GM18498 (cell line): ENCODE data around the gene MARCHF6.
"Not testable (repeated sequence)": the region's sequence is repeated elsewhere in the genome, so short reads cannot be mapped to it uniquely, and the experiment has no call there.

Source experiments
- ATAC-seq: cut with Tn5 transposase; IDR thresholded peaks from one replicate; pipeline ENCODE4 v1.9.1; 2021; ENCODE audit warnings: mild to moderate bottlenecking, moderate library complexity; ENCODE audit not compliant: unreplicated experiment

The MARCHF6 gene

DNA sequence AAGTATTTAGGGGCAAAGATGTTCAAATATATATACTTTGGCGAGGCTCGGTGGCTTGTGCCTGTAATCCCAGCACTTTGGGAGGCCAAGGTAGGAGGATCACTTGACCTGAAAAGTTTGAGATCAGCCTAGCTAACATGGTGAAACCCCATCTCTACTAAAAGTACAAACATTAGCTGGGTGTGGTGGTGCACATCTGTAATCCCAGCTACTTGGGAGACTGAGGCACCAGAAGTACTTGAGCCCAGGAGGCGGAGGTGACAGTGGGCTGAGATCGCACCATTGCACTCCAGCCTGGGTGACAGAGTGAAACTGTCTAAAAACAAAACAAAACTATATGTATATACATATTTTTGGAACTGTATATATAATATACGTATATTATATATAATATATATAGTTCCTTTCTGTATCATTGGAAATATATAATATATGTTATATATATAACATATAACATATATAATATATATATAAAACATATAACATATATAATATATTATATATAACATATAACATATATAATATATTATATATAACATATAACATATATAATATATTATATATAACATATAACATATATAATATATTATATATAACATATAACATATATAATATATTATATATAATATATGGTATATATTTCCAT is 8.9 kb upstream of the MARCHF6 start:
- ATAC-seq: not testable (repeated sequence)

DNA sequence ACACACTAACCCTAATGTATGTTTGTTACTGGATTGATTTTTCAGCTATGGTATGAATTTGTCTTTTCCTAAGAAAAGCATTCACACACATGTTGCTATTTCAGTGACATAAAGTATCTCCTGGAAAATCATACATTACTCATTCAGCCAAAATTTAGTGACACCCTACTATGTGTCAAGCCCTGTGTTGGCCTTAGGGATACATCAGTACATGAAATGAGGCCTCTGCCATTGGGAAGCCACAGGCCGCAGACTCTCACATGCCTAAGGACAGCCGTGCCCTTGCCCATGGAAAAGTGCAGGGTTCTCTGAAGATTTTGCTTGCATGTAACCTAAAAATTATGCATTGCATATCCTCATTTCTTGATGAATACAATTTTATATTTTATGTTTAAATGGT is 5.2 kb upstream of the MARCHF6 start:
- no peak for ATAC-seq

DNA sequence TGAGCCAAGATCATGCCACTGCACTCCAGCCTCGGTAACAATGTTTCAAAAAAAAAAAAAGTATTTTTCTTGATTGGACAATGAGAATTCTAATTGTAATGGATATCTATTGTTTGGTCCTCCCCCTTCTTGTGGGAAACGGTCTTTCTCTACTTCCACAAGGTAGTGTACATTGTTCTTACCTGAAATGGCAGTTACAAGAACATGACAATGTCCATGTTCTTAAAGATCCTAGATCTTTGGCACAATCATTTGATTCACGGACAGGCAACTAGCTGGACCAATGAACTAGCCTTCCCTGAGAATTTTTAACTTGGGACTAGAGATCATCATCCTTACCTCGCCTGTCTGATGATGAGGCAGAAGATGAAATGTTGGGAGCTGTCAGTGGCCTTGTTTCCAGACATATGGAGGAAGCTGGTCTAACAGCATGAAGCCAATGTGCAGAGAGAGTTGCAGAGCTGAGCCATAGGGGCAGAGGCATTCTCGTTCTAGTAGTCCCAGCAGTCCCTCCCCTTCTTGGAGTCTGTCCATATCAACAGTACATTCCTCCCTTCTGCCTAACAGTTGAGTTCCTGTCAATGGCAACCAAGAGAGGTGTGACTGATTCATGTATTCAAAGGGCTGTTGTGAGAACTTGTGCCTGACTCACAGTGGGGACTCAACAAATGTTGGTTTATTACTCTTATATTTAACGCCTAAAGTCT is 2.1 kb upstream of the MARCHF6 start:
- no peak for ATAC-seq

DNA sequence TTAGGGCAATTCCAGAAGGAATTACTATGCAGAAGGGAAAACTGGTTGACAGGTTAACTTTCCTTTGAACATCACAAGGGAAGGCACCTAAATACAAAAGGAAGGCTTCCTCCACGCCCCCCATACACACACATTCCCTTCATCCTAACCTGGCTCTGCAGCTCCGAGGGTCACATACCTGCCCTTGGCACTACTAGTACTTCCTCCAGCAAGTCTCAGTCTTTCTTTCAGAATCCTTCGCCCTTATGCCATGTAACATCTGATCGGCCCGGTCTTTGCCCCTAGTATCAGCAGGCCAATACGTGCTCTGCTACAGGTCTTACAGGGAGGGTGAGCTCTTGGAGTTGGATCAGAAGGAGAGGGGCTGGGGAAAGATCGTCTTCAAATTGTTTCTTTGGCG is 1.6 kb upstream of the MARCHF6 start:
- no peak for ATAC-seq

DNA sequence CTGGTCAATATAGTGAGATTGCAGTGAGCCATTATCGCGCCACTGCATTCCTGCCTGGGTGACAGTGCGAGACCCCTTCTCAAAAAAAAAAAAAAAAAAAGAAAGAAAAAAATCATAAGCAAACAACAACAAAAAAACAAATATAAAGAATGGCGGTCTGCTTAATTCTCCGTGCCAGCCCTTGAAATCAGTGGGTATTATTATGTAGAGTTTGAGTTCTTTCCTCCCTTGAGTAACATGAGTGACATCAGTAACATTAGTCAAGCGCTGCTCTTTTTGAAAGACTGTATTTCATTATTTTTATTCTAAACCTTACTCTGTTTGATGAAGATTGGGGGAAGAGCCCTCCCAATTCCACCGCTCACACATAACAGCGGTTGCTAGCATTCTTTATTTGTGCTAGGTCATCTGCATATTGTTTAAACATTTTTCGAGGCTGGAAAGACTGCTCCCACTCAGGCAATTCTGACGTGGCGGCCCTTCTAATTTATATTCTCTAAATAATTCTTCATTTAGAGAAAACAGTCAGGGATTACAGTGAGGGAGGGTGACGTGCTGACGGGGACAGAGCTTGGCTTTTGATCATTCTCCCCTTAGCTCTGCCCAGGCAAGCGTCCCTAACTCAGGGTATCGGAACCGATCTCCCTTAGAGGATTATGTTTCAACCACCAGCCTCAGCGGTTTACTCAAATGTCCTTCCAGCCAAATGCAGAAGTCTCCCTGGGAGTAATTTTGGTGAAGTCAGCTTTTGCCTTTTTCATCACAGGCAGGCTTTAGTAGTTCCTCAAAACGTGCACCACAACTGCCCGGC is 860 bp upstream of the MARCHF6 start:
- ATAC-seq: no peak

DNA sequence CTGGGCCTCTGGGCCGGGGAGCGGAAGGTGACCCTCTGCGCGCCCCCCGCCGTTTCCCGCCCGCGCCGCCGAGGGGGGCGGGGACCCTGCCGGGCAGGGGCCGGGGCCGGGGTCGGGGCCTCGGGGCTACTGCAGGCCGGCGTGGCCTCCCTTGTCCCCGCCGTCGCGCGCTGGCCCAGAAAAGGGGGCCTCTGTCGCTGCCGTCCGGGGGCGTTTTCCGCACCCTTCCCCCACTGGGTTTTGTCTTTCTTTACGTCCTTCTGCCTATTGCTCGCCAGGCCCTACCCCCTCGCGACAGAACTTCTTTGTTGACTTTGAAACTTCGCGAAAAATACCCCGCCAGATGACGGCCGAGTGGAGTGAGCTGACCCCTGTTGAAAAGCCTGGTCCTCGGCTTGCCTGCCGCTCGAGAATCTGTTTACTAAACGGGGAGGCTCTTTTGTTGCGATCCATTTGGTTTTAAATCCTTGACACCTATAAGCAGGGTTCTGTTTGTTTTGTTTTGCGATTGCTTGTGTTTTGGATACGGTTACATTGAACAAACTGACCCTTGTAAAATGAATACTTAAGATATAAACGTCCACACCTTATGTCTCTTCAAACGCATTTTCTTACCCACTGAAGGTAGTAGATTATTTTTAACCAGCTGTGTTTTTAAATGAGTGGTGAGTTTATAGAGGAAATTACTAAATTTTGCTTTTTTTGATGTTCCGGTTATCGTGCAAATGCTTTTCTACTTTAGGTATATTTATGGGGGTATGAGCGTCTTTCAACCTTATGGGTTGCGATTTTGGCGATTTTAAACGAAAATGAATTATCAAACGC is 765 bp downstream of the MARCHF6 start:
- ATAC-seq: peak; percentile 22

DNA sequence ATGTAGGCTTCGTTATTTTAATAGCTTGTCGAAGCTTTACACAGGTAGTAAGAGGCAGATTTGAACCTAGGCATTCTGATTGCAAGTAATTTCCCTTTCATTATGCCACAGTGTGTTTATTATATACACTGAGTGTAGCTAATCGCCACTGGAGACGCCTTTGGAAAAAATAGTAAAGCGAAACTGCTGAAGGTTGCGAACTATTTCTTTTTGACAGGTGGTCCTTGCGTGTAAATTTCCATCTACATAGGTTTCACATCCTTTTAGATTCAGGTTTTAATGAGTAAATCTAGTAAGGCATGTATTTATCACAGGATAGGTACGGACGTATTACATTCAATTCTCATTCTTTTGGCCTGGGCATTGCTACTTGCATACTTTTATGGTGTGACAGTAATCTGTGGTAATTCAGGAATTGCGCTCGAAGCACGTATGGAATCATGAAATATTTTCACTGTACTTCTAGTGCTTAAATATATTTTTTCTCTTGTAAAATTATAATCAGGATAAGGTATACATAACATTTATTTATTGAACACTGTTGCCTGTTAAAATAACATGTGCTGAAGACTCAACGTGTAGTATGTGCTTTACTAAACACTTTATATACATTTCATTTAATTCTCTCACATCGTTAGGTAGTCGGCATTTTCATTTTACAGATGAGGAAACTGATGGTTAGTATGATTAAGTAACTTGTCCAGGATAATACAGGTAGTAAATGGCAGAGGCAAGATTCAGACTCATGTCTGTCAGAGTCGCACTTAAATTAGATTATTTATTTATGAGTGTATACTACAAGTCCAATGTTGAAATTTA is 1.8 kb downstream of the MARCHF6 start:
- ATAC-seq: no peak

DNA sequence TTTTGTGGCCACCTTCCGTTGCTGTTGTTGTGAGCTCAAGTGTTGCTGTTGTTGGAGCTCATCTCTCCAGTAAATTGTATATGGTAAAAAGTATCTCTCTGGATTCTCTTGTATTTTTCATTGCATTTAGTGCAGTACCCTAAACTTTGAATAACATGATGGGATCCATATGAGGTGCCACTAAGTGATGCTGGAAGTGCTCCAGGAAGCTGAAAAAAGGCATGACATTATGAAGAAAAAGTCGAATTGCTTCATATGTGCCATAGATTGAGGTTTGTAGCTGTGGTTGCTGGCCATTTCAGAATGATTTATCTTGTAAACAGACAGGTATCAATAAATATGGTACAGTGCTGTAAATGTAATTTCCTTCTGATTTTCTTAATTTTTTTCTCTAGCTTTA is 5.5 kb downstream of the MARCHF6 start:
- ATAC-seq: no peak

DNA sequence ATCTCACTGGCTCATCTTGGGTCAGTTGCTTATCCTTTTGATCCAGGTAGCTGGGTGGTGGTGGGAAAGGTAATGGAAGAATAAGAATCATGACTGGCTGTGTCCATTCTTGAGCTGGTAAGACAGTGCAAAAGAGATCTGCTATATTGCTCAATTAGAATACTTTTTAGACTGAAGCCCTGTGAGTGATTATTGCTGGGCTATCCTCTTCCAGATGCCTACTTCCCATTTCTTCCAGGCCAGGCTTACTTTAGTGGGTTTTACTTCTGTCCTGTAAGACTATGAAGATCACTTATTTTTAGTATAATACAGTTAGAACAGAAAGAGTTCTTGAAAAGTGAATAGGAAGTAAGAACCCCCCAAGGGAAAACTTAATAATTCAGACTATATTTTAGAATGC is 7.2 kb downstream of the MARCHF6 start:
- no peak for ATAC-seq

DNA sequence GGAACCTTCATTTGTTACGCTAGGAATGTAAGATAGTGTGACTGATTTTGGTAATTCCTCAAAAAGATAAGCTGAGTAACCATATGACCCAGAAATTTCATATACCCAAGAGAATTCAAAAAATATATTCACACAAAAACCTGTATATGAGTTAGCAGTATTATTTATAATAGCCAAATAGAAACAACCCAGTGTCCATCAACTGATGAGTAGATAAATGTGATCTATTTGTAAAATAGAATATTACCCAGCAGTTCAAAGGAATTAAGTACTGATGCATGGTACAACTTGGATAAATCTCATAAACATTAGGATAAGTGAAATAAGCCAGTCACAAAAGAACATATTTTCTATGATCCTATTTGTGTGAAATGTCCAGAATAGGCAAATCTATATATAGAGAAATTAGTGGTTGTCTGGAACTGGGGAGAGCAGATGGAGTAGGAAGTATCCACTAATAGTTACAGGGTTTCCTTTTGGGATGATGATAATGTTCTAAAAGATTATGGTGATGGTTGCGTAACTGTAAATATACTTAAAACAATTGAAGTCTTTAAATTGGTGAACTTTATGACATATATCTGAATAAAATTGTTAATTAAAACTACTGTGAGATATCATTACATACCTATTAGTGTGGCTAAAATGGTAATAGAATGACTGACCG is 10.2 kb downstream of the MARCHF6 start:
- no peak for ATAC-seq

DNA sequence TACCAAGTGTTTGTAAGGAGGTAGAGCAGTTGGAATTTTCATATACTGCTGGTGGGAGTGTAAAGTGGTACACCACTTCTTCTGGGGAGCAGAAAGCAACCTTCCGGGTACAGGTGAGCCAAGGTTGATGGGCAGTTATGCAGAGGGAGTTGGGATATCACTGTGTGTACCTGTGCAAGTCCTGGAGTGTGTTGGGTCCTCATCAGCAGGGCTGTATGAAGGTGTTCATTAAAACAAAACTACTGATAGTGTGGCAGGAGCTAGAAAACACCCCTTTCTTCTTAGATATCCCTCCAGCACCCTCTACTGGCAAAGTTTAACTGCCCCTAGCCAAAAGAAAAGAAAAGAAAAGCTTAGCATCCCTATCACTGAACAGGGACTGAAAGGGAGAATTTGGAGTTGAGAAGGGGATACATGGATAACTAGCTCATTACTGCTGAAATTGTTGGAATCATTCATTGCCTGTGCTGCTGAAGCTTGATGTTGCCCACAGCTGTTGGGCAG is 10.7 kb downstream of the MARCHF6 start:
- ATAC-seq: no peak

DNA sequence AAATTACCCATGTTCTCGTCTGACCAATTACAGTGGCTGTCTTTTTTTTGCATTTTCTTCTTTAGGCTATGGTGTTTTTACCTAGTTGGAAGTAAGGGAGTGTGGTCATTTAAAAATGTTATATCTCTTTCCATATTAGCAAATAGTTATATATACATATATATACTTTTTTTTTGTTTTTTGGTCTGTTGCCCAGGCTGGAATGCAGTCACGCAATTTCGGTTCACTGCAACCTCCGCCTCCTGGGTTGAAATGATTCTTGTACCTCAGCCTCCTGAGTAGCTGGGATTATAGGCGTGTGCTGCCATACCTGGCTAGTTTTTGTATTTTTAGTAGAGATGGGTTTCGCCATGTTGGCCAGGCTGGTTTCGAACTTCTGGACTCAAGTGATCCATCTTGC is 12.3 kb downstream of the MARCHF6 start:
- no peak for ATAC-seq

DNA sequence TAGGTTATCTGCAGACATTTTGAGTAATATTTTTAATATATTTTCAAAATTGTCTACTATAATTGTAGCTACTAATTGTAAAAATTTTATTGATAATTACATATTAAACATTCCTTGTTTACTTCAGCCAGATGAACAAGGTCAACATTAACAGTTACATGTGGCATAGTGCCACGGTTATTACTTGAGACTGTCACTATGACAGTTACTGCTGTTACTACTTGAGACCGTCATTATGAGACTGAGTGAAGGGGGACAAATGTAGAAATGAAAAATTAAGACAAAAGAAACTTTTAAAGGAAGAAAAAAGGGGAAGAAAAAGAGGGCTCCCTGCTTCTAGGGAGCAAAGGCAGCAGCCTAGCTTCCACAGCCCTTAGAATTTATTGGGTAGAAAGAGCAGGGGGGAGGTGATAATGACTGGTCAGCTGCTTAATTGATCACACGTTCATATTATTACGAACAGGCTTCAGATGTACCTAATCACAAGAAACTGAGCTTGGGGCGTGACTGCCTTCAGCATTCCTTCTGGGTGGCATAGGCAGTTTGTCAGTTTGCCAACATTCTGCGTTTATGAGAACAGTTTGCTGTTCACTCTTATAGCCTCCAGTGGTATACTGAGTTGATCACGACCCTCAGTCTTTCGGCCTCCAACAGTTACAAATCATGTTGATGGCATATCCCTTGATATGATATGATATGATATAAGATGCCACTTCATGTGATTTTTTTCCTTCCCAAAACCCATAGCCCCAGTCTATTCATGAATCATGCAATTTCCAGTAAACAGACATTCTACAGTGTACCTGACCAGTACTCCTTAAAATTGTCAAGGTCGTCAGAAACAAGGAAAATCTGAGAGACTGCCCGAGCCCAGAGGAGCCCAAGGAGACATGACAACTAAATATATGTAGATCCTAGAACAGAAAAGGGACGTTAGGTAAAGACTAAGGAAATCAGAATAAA is 13.1 kb downstream of the MARCHF6 start:
- ATAC-seq: no peak

DNA sequence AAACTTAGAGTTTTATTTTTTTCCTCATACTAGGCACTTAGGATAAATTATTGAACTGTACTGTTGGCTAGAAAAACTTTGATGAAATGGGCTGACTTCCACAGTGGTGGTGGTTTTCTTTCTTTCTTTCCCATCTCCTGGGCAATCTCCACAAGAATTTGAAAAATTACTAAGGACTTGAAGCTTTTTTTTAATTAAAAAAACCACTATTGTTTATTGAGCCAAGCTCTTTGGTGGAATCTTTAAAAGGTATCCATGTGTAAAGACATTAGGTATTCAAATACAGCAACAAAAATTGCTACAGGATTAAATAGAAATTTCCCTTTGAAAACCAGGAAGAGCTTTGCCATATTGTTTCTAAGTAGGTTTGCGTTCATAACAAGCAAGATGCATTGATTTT is 14.1 kb downstream of the MARCHF6 start:
- no peak for ATAC-seq

DNA sequence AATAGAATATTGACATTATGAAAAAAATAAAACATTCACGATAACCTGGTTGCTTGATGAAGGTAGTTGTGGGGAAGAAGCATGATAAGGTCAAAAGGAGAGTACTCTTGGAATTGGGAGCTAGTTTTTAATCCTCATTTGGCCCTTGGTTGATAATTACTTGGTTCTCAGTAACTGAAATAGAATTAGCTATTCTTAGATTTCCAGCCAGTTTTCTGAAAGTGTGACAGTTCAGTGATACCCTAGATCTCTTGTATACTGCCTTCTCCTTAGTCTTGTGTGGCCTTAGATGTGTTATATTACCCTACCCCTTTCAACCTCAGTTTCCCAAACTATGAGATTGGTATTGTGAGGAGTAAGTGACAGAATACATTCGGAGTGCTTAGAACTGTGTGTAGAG is 17.4 kb downstream of the MARCHF6 start:
- ATAC-seq: no peak

DNA sequence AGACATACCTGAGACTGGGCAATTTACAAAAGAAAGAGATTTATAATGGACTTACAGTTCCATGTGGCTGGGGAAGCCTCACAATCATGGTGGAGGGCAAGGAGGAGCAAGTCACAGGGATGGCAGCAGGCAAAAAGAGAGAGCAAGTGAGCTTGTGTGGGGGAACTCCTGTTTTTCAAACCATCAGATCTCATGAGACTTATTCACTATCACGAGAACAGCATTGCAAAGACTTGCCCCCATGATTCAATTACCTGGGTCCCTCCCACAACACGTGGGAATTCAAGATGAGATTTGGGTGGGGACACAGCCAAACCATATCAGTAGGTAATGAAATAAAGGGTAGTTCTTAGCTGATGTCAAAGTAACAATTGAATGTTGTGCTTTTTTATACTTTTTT is 17.9 kb downstream of the MARCHF6 start:
- ATAC-seq: not testable (repeated sequence)

DNA sequence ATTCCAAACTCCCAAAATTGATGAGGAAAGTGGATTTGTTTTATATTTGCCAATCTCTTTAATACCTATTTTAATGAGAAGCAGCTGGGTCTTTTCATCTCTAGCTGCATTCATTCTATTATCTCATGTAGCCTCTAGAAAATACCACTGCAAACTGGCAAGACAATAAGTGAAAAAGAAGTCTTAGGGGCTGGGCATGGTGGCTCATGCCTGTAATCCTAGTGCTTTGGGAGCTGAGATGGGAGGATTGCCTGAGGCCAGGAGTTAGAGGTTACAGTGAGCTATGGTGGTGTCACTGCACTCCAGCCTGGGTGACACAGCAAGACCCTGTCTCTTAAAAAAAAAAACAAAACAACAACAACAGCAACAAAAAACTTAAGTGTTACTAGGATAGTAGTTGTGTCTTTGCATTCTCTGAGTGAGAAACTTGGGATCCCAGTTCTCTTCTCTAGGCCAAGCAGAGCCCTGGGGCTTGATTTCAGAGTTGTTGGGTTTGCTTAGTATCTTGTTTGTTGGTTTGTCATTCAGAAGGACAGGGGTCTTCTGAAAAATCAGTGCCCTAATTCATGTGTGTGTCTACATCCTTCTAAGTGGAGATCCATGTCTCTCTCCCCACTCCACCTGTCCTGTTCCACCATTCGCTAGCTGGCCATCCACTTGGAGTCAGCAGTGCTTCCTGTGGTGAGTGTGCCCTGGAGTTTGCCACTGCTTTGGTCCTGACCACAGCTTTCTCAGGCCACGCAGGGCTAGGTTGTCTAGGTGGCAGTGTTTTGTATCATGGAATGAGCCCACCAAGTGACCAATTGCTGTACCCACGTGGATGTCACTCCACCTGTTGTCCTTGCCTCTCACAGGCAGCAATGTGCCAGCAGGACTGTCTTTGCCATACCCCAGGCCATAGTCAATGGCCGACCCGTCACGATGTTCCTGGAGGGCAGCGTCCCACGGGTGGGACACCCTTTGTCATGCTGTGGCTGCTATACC is 19.5 kb downstream of the MARCHF6 start:
- no peak for ATAC-seq
